Measurements from ENCODE around the gene CDC42EP5. TPM values are rescaled to one million over a fixed set of nuclear protein-coding genes. Genes with fewer than 3 reads are reported as not detected.
A peak's percentile ranks its signal among the peaks of the same experiment; 100 is the strongest.

Gene CDC42EP5
- total and polyA plus RNA-seq, 10 of the 15 experiments (the other 5 are each of a cell fraction or from before 2014, with no cell fraction given) = 0.42 to 1.8 (median 1.4) TPM; not detected in 6

- TF ChIP-seq POLR2AphosphoS5 (IDR thresholded peaks at IDR 0.05; ENCODE audit: low read length) (no peak), SUPT20H (IDR thresholded peaks at IDR 0.05; ENCODE audit: borderline replicate concordance, control insufficient read depth, low read depth, low read length) (no peak), CUX1 (IDR thresholded peaks at IDR 0.05; ENCODE audit: insufficient replicate concordance, low read depth, low read length) (no peak), POLR2A (IDR thresholded peaks at IDR 0.05; ENCODE audit: low read depth, low read length) (peak; percentile 41; the same call in 1 of the 2 replicates), RAD21 (IDR thresholded peaks at IDR 0.05; ENCODE audit: insufficient read depth, low read depth, low read length) (no peak)
- ChIA-PET POLR2A (no interaction called here), SMC1A (ENCODE audit: uncharacterized antibody, unreplicated experiment) (no interaction called here), CTCF (no interaction called here), RAD21 (ENCODE audit: unreplicated experiment) (no interaction called here)
- Histone ChIP-seq H4K20me1 (ENCODE audit: control insufficient read depth, insufficient read depth) (no peaks in the 10 kb centered on the region; the same call in 1 of the 2 replicates), H3K4me3 (no peak overlapping the region), H3K4me1 (ENCODE audit: control insufficient read depth, insufficient read depth, low read length) (no peaks in the 10 kb centered on the region), H3K4me2 (ENCODE audit: control insufficient read depth, insufficient read depth) (no peak overlapping the region), H3K27me3 (replicated peaks in 1 of 2; ENCODE audit: control insufficient read depth in 2 of 2, insufficient read depth in 2 of 2, low read length in 1 of 2) (no peaks in the 10 kb centered on the region), H3K9me3 (replicated peaks; ENCODE audit: control insufficient read depth, insufficient read depth, low read length) (no peaks in the 10 kb centered on the region), H3K36me3 (ENCODE audit: control insufficient read depth in 2 of 2, insufficient read depth in 2 of 2, low read length in 1 of 2) (no peaks in the 10 kb centered on the region; a peak in 2 of 4 replicates), H3K79me2 (ENCODE audit: control insufficient read depth, insufficient read depth, low read length) (no peaks in the 10 kb centered on the region), H3K9ac (ENCODE audit: control insufficient read depth, insufficient read depth, low read length) (no peak overlapping the region), H3K27ac (ENCODE audit: control insufficient read depth, insufficient read depth) (no peak overlapping the region), H2AFZ (ENCODE audit: control insufficient read depth, low read depth, low read length) (no peak overlapping the region)
- no peak for FAIRE-seq
- in situ Hi-C loops (cut with MboI) = no loop called here
- ATAC-seq = no peak
- DNase-seq (ENCODE audit: low read depth, low spot score) = no peak
- intact Hi-C loops (cut with micrococcal nuclease; ENCODE audit: unreplicated experiment) = no loop called here
- WGBS (ENCODE audit: insufficient coverage, insufficient replicate concordance, low lambda C conversion rate, missing lambda C conversion rate) = 94% methylated on average over 15 of the region's 15 CpGs
- BruUV-seq (replicated peaks) = no TSS peak
These were observed 37.0 kb downstream of the CDC42EP5 start for GRCh38 chr19:54436031-54436523.

All from GM12878 (cell line).